Heart left ventricle (tissue), 13 donors: ENCODE results near the gene HMGN1.

ENCODE experiments used
- CTCF ChIP-seq, 12 donors: fragments of 200-600 bp; sonication (generic) in 4 of 12; IDR thresholded peaks; one replicate each; pipeline versions ENCODE4 v1.5.0 to v1.8.0; 2018 to 2022; ENCODE audit warnings: antibody characterized with exemption in 12 of 12, mild to moderate bottlenecking in 5 of 12
- POLR2A ChIP-seq, 2 donors: fragments of 450-650 bp; IDR thresholded peaks; one replicate each; pipeline ENCODE4 v1.6.1; 2017; ENCODE audit warnings: antibody characterized with exemption in 2 of 2, mild to moderate bottlenecking in 2 of 2, moderate library complexity in 2 of 2
- donor health status: ischemic (EF 13 %, LVEDD 7.1; RV severe dilation, severe dysfunction).
- donor health status: DM: no; HTN: yes; CAD: no.
- donor health status: DM: no; HTN: no; CAD: no.
- donor health status: ischemic (EF 25% LVEDD 6.9; RV normal size, moderate dysfunction).
- donor health status: ischemic (EF 25% LVEDD 5.7; RV mildly dilated, moderate dysfunction).
- donor health status: ischemic (EF 35%, LVEDD 5.7; RV mildly dilated, moderate dysfunction).
- donor health status: nonischemic (EF 11% LVEDD 7.7; RV severe dilation, severe dysfunction).
- donor health status: DM: yes; HTN: yes; CAD: no.
- donor health status: PGD.
- donor health status: ischemic (EF 29% LVEDD 5.4; RV normal size, mild dysfunction).
- donor health status: nonischemic (EF 23%, LVEDD 6.1; RV moderate dilation, normal function).

DNA sequence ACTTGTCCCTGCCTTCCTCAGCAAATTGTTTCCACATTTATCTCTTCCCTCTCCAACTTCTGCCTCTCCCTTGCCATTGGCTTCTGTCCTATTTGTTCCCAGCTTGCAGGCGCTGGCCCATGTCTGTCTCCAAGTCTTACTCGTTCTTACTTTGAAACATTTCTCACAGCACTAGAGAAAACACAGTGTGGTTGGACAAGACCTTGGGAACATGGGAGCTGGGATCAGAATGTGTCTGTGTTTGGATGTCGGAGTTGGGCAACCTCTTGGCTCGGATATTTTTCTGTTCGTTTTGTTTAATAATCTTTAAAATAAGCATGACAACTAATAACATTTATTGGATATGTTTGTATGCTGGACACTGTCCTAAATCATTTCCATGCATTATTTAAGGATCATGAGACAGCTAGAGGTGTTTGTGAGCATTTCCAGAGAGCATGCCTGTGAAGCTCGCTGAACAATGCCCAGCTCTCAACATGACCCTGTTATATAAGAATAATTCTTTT is 29.6 kb downstream of the HMGN1 start:
- TF ChIP-seq CTCF (IDR thresholded peaks at IDR 0.05) = no peak
- no peak for TF ChIP-seq POLR2A (IDR thresholded peaks at IDR 0.05)
